ENCODE measurements around the gene ADARB2. TPM values are rescaled to one million over a fixed set of nuclear protein-coding genes. Genes with fewer than 3 reads are reported as not detected.
"Not testable (repeated sequence)": the region's sequence is repeated elsewhere in the genome, so short reads cannot be mapped to it uniquely, and the experiment has no call there.

The ADARB2 gene
- total and polyA plus RNA-seq, 5 donors from 2014 or later = 0.27 to 2.9 (median 0.69) TPM; not detected in 1

DNA sequence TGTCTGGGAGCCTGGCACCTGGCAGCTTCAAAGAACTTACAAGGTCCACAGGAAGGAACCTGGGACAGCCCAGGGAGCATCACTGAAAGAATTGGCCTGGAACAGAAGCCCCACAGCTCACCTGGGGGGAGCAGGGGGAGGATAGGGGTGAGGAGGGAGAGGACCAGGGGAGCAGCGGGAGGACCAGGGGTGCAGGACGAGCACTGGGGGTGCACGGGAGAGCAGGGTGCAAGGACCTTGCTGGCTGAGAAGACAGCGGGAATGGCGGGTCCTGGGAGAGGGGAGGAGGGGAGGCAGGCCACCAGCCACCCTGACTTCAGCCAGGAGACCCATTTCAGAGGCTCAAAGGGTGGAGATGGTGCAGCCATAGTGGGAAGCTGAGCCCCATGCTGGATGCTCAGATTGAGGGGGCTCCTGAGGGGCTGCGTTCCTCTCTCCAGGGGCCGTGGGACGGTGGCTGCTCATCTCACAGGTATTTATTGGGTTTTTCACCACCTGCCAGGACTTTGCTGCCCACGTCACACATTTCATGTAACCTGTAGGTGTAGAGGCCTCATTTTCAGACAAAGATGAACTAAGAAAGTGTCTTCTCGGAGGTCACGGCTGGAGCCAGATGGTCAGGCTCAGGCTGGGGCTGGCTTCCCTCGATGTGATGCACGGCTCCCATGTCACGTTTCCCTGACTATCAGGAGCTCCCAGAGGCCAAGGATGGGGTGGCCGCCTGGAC lies 571.1 kb downstream of the ADARB2 start:
- DNase-seq = no peak
- H3K4me1 ChIP-seq (ENCODE audit: control insufficient read depth, insufficient read depth, low read length, poor library complexity, severe bottlenecking) = no peaks in the 10 kb centered on the region
- no peak for ATAC-seq (ENCODE audit: low read depth in 2 of 2)
- Mint-ChIP-seq H3K4me3 (no peak overlapping the region), H3K27ac (no peak overlapping the region), H3K36me3 (no peaks in the 10 kb centered on the region), H3K27me3 (peaks cover 10% of the 10 kb centered on the region), H3K4me1 (no peaks in the 10 kb centered on the region), H3K9me3 (peaks cover 0 to 1% (median 0%) of the 10 kb centered on the region in 7 donors)
- H3K4me3 ChIP-seq (ENCODE audit: low read depth, low read length) = no peak overlapping the region
- no peaks in the 10 kb centered on the region for H3K27me3 ChIP-seq (ENCODE audit: control insufficient read depth, insufficient read depth, low read length)
- H3K9me3 ChIP-seq (ENCODE audit: control insufficient read depth in 2 of 2, low read length in 2 of 2) = no peaks in the 10 kb centered on the region
- no peak overlapping the region for H3K27ac ChIP-seq (ENCODE audit: insufficient read depth, low read length, poor library complexity, severe bottlenecking)
- H3K36me3 ChIP-seq (ENCODE audit: control insufficient read depth, insufficient read depth, low read length) = no peaks in the 10 kb centered on the region

DNA sequence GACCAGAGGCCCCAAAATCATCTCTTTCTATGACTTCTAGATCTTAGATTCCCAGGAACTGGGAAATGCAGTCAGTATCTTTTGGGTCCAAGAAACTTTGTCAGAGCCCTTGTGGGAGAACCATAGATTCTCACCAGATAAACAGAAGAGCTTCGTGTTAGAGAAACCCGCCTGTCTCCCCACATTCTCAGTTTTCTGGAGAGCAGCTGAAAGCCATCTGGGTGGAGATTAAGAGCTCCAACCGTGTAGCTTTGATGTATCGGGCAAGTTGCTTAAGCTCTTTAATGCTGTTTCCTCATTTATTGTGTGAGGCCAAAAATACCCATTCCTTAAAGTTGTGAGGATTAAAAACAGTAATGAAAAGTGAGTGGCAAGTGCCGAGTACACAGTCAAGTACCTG lies 573.5 kb downstream of the ADARB2 start:
- no peak for ATAC-seq (ENCODE audit: low read depth in 2 of 2)
- no peaks in the 10 kb centered on the region for H3K27me3 ChIP-seq (ENCODE audit: control insufficient read depth, insufficient read depth, low read length)
- no peak overlapping the region for H3K4me3 ChIP-seq (ENCODE audit: low read depth, low read length)
- no peaks in the 10 kb centered on the region for H3K36me3 Mint-ChIP-seq
- H3K9me3 Mint-ChIP-seq = peaks cover 0 to 1% (median 0%) of the 10 kb centered on the region in 7 donors
- no peak overlapping the region for H3K4me3 Mint-ChIP-seq
- no peaks in the 10 kb centered on the region for H3K4me1 Mint-ChIP-seq
- H3K27ac Mint-ChIP-seq = no peak overlapping the region
- no peaks in the 10 kb centered on the region for H3K36me3 ChIP-seq (ENCODE audit: control insufficient read depth, insufficient read depth, low read length)
- H3K27me3 Mint-ChIP-seq = peaks cover 6% of the 10 kb centered on the region
- no peaks in the 10 kb centered on the region for H3K4me1 ChIP-seq (ENCODE audit: control insufficient read depth, insufficient read depth, low read length, poor library complexity, severe bottlenecking)
- DNase-seq = no peak
- no peak overlapping the region for H3K27ac ChIP-seq (ENCODE audit: insufficient read depth, low read length, poor library complexity, severe bottlenecking)
- no peaks in the 10 kb centered on the region for H3K9me3 ChIP-seq (ENCODE audit: control insufficient read depth in 2 of 2, low read length in 2 of 2)

DNA sequence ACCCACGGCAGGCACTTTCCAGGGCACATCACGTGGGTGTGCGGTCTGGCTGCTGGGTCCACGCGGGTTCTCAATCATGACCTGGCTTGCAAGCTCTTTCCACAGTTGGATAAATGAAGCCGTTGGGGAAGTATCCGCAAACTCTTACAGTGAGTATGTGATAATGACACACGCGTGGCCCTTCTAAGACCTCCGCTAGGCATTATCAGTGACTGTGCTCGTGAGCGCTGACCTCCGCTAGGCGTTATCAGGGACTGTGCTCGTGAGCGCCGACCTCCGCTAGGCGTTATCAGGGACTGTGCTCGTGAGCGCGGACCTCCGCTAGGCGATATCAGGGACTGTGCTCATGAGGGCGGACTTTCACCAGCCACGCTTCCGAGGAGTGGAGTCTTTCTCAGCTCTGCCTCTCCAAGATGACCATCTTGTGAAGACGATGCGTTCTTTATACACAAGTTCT lies 574.1 kb downstream of the ADARB2 start:
- no peak overlapping the region for H3K27ac Mint-ChIP-seq
- ATAC-seq (ENCODE audit: low read depth in 2 of 2) (no peak), DNase-seq (no peak)
- no peak overlapping the region for H3K4me3 Mint-ChIP-seq
- H3K4me1 Mint-ChIP-seq = no peaks in the 10 kb centered on the region
- H3K36me3 Mint-ChIP-seq = no peaks in the 10 kb centered on the region
- H3K27ac ChIP-seq (ENCODE audit: insufficient read depth, low read length, poor library complexity, severe bottlenecking) = no peak overlapping the region
- H3K4me3 ChIP-seq (ENCODE audit: low read depth, low read length) = no peak overlapping the region
- H3K4me1 ChIP-seq (ENCODE audit: control insufficient read depth, insufficient read depth, low read length, poor library complexity, severe bottlenecking) = no peaks in the 10 kb centered on the region
- H3K27me3 ChIP-seq (ENCODE audit: control insufficient read depth, insufficient read depth, low read length) = no peaks in the 10 kb centered on the region
- peaks cover 6% of the 10 kb centered on the region for H3K27me3 Mint-ChIP-seq
- H3K9me3 ChIP-seq (ENCODE audit: control insufficient read depth in 2 of 2, low read length in 2 of 2) = no peaks in the 10 kb centered on the region
- peaks cover 0 to 1% (median 0%) of the 10 kb centered on the region in 7 donors for H3K9me3 Mint-ChIP-seq
- no peaks in the 10 kb centered on the region for H3K36me3 ChIP-seq (ENCODE audit: control insufficient read depth, insufficient read depth, low read length)

DNA sequence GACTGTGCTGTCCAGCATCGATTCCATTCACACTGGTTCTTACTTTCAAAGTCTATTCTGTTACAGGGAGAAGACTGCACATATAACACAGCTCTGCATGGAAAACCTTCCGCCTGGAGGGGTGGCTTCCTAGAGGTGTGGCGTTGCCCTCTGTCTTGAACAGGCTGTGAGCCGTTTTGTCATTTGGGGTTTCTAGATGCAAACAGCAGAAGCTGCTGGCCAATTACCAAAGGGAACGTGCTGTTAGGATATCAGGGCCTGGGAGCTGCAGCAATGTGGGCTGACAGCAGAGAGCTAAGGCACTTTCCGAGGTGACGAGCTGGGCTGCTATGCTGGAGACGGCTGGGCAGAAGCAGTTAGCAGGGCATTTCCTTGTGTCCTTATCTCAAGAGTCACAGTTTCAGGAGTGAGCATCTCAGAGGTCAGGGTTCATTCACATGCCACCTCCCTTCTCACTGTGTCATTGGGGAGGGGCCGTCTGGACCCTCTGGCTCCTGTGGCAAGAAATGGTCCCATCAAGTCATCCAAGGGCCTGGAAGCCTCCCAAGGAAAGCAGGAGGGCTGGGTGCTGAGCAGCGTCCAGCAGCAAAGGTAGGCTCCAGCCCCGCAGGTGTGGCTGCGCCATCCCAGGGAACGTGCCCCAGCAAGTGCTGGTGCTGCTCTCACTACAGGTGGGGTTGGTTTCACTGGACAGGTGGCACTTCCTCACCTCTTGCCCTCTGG lies 574.7 kb downstream of the ADARB2 start:
- Mint-ChIP-seq H3K27ac (no peak overlapping the region), H3K36me3 (no peaks in the 10 kb centered on the region), H3K9me3 (peaks cover 0 to 1% (median 0%) of the 10 kb centered on the region in 7 donors), H3K27me3 (peaks cover 5% of the 10 kb centered on the region), H3K4me3 (no peak overlapping the region), H3K4me1 (no peaks in the 10 kb centered on the region)
- Histone ChIP-seq H3K4me1 (ENCODE audit: control insufficient read depth, insufficient read depth, low read length, poor library complexity, severe bottlenecking) (no peaks in the 10 kb centered on the region), H3K27ac (ENCODE audit: insufficient read depth, low read length, poor library complexity, severe bottlenecking) (no peak overlapping the region), H3K4me3 (ENCODE audit: low read depth, low read length) (no peak overlapping the region), H3K9me3 (ENCODE audit: control insufficient read depth in 2 of 2, low read length in 2 of 2) (no peaks in the 10 kb centered on the region), H3K36me3 (ENCODE audit: control insufficient read depth, insufficient read depth, low read length) (no peaks in the 10 kb centered on the region), H3K27me3 (ENCODE audit: control insufficient read depth, insufficient read depth, low read length) (no peaks in the 10 kb centered on the region)
- DNase-seq (no peak), ATAC-seq (ENCODE audit: low read depth in 2 of 2) (no peak)

DNA sequence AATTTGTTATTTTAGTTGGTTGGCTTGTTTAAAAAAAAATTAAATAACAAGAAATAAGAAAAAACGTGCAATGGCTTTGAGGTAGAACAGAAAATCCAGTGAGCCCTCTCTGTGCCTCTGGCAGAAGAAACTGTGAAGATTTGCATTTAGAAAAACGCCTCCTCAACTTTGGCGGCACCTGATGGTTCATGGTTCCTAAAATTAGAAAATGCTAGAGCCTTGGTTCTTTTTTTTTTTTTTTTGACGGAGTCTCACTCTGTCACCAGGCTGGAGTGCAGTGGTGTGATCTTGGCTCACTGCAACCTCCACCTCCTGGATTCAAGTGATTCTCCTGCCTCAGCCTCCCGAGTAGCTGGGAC lies 576.0 kb downstream of the ADARB2 start:
- H3K27ac ChIP-seq (ENCODE audit: insufficient read depth, low read length, poor library complexity, severe bottlenecking); H3K36me3 Mint-ChIP-seq; H3K27me3 ChIP-seq (ENCODE audit: control insufficient read depth, insufficient read depth, low read length); H3K27me3 Mint-ChIP-seq; H3K4me1 Mint-ChIP-seq; H3K27ac Mint-ChIP-seq; H3K9me3 ChIP-seq (ENCODE audit: control insufficient read depth in 2 of 2, low read length in 2 of 2); ATAC-seq (ENCODE audit: low read depth in 2 of 2); H3K36me3 ChIP-seq (ENCODE audit: control insufficient read depth, insufficient read depth, low read length); H3K4me1 ChIP-seq (ENCODE audit: control insufficient read depth, insufficient read depth, low read length, poor library complexity, severe bottlenecking); DNase-seq; H3K9me3 Mint-ChIP-seq; H3K4me3 ChIP-seq (ENCODE audit: low read depth, low read length); H3K4me3 Mint-ChIP-seq: not testable (repeated sequence)

DNA sequence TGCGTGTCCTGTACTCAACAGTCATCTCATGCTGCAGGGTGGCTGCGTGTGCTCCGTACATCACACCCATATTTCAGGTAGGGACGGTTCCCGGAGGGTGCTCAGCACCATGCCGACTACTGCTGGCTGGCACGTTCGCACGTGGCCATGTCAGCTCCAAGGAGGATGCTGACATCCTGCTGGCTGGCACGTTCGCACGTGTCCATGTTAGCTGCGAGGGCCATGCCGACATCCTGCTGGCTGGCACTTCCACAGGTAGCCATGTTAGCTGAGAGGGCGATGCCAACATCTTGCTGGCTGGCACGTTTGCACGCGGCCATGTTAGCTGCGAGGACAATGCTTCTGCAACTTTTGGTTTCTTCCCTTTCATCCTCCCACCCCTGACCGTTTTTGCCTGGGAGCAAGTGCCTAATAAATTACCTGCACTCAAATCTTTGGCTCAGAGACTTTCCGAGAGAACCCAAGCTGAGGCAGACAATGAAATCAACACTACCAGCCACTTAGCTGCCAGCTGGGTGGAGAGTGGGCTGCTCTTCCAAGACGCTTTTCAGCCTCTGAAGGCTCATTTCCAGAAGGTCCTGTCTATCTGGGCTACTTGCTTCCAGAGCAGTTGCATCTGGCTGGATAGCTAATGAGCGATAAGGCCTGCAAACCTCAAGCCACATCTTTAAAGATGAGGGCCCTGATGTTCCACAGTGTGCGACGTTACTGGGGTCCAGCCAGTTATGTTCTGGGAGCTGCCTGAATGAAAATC lies 576.6 kb downstream of the ADARB2 start:
- H3K27ac Mint-ChIP-seq = no peak overlapping the region
- Histone ChIP-seq H3K36me3 (ENCODE audit: control insufficient read depth, insufficient read depth, low read length) (no peaks in the 10 kb centered on the region), H3K4me1 (ENCODE audit: control insufficient read depth, insufficient read depth, low read length, poor library complexity, severe bottlenecking) (no peaks in the 10 kb centered on the region), H3K27ac (ENCODE audit: insufficient read depth, low read length, poor library complexity, severe bottlenecking) (no peak overlapping the region), H3K9me3 (ENCODE audit: control insufficient read depth in 2 of 2, low read length in 2 of 2) (no peaks in the 10 kb centered on the region), H3K27me3 (ENCODE audit: control insufficient read depth, insufficient read depth, low read length) (no peaks in the 10 kb centered on the region), H3K4me3 (ENCODE audit: low read depth, low read length) (no peak overlapping the region)
- H3K36me3 Mint-ChIP-seq = no peaks in the 10 kb centered on the region
- H3K27me3 Mint-ChIP-seq = no peaks in the 10 kb centered on the region
- no peak for ATAC-seq (ENCODE audit: low read depth in 2 of 2)
- H3K4me3 Mint-ChIP-seq = no peak overlapping the region
- no peaks in the 10 kb centered on the region for H3K4me1 Mint-ChIP-seq
- H3K9me3 Mint-ChIP-seq = peaks cover 0 to 1% (median 0%) of the 10 kb centered on the region in 7 donors
- no peak for DNase-seq

DNA sequence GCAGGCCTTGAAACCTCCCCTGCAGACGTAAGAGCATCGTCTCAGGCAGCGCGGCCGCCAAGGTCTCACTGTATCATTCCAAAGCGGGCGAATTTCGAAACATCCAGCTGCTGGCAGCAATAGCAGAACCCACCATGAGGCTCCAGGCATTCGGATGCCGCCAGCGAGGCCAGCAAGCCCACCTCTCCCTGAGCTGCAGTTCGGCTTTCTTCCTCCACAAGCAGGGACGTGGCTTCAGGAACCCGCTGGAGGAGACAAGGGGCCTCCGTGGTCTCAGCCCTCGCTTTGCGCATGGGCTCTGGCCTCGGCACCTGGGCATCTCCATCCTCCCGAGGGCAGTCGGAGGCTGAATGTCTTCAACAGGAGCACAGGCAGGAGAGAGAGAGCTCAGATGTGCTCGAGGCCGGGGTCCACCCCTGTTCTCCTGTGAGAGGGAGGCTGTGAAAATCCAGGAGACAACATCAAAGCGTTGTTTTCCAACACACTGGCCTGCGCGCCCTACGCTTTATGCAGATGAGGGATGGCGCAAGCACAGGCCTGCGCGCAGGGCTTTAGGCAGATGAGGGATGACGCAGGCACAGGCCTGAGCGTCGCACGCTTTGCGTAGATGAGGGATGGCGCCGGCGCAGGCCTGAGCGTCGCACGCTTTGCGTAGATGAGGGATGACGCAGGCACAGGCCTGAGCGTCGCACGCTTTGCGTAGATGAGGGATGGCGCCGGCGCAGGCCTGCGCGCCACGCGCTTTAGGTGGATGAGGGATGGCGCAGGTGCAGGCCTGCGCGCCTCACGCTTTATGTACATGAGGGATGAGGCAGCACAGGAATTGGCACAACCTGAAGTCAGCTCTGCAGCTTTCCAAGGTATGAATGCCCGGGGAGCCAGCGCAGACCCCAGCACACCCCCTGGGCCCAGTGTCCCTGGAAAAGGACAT lies 577.9 kb downstream of the ADARB2 start:
- H3K36me3 ChIP-seq (ENCODE audit: control insufficient read depth, insufficient read depth, low read length) = no peaks in the 10 kb centered on the region
- ATAC-seq (ENCODE audit: low read depth in 2 of 2) = no peak
- H3K9me3 ChIP-seq (ENCODE audit: control insufficient read depth in 2 of 2, low read length in 2 of 2) = no peaks in the 10 kb centered on the region
- DNase-seq = no peak
- no peaks in the 10 kb centered on the region for H3K9me3 Mint-ChIP-seq
- no peaks in the 10 kb centered on the region for H3K4me1 Mint-ChIP-seq
- H3K27me3 ChIP-seq (ENCODE audit: control insufficient read depth, insufficient read depth, low read length) = no peaks in the 10 kb centered on the region
- H3K4me1 ChIP-seq (ENCODE audit: control insufficient read depth, insufficient read depth, low read length, poor library complexity, severe bottlenecking) = no peaks in the 10 kb centered on the region
- H3K4me3 Mint-ChIP-seq = peak overlapping the region in 1 of 4 donors; percentile 8
- H3K27ac ChIP-seq (ENCODE audit: insufficient read depth, low read length, poor library complexity, severe bottlenecking) = no peak overlapping the region
- no peaks in the 10 kb centered on the region for H3K36me3 Mint-ChIP-seq
- H3K4me3 ChIP-seq (ENCODE audit: low read depth, low read length) = no peak overlapping the region
- H3K27me3 Mint-ChIP-seq = no peaks in the 10 kb centered on the region
- H3K27ac Mint-ChIP-seq = no peak overlapping the region
